GM23338 (cell line): ENCODE data around the gene XXYLT1. TPM values are rescaled to one million over a fixed set of nuclear protein-coding genes. Genes with fewer than 3 reads are reported as not detected.

Source experiments
- ATAC-seq: fragments of 200-7000 bp; cut with Tn5 transposase; 3 replicates; pipeline ENCODE4 v1.9.1; 2020
- DNase-seq: peaks from one replicate; pipeline ENCODE4 v3.0.0-alpha.2; 2015; ENCODE audit warnings: low spot score
- H2AFZ ChIP-seq: fragments of 200-600 bp; sonication (generic); 2 replicates; pipeline ENCODE4 v1.8.0; 2016; ENCODE audit warnings: antibody characterized with exemption, mild to moderate bottlenecking, moderate library complexity
- H3F3A ChIP-seq: fragments of 200-600 bp; sonication (generic); replicated peaks from 2 replicates; pipeline ENCODE4 v1.8.0; 2017; ENCODE audit warnings: antibody characterized with exemption, mixed run types, low read depth
- H3K27ac ChIP-seq: fragments of 200-600 bp; sonication (generic); 2 replicates; pipeline ENCODE4 v1.6.1; 2016; ENCODE audit warnings: low read depth
- H3K27me3 ChIP-seq: fragments of 200-600 bp; sonication (generic); 2 replicates; pipeline ENCODE4 v1.8.0; 2016; ENCODE audit warnings: mild to moderate bottlenecking, mixed run types, moderate library complexity; ENCODE audit not compliant: insufficient read depth
- H3K36me3 ChIP-seq: fragments of 200-600 bp; sonication (generic); 2 replicates; pipeline ENCODE4 v1.8.0; 2016; ENCODE audit warnings: mild to moderate bottlenecking; ENCODE audit not compliant: insufficient read depth
- H3K4me1 ChIP-seq: fragments of 200-600 bp; sonication (generic); 2 replicates; pipeline ENCODE4 v1.8.0; 2016; ENCODE audit warnings: mild to moderate bottlenecking, moderate library complexity; ENCODE audit not compliant: insufficient read depth
- H3K4me2 ChIP-seq: fragments of 200-600 bp; sonication (generic); 2 replicates; pipeline ENCODE4 v1.7.1; 2017; ENCODE audit warnings: mixed run types
- H3K4me3 ChIP-seq: fragments of 200-600 bp; sonication (generic); 2 replicates; pipeline ENCODE4 v1.6.1; 2016; ENCODE audit warnings: mixed run types
- H3K79me2 ChIP-seq: fragments of 200-600 bp; sonication (generic); replicated peaks from 2 replicates; pipeline ENCODE4 v1.8.0; 2017; ENCODE audit warnings: mild to moderate bottlenecking; ENCODE audit not compliant: insufficient read depth
- H3K9me2 ChIP-seq: fragments of 200-600 bp; sonication (generic); 2 replicates; pipeline ENCODE4 v1.8.0; 2017; ENCODE audit not compliant: insufficient read depth
- H4K20me1 ChIP-seq: fragments of 200-600 bp; sonication (generic); replicated peaks from 2 replicates; pipeline ENCODE4 v1.8.0; 2017; ENCODE audit warnings: mild to moderate bottlenecking; ENCODE audit not compliant: insufficient read depth
- H3K27ac Mint-ChIP-seq: 2 replicates; pipeline ENCODE4 v1.8.0; 2020; ENCODE audit warnings: inconsistent platforms, mild to moderate bottlenecking, moderate library complexity, mixed read lengths
- H3K27me3 Mint-ChIP-seq: 3 replicates; pipeline ENCODE4 v1.8.0; 2022; ENCODE audit warnings: low read depth, mild to moderate bottlenecking, moderate library complexity, mixed read lengths, inconsistent platforms; ENCODE audit not compliant: insufficient read depth, poor library complexity
- H3K36me3 Mint-ChIP-seq: 3 replicates; pipeline ENCODE4 v1.8.0; 2021; ENCODE audit warnings: low read depth, mild to moderate bottlenecking, inconsistent platforms, moderate library complexity, mixed read lengths
- H3K4me1 Mint-ChIP-seq: 3 replicates; pipeline ENCODE4 v1.8.0; 2020; ENCODE audit warnings: mild to moderate bottlenecking, inconsistent platforms, mixed read lengths
- H3K4me3 Mint-ChIP-seq: 3 replicates; pipeline ENCODE4 v1.8.0; 2021; ENCODE audit warnings: moderate library complexity, mild to moderate bottlenecking, inconsistent platforms, mixed read lengths
- H3K9me3 Mint-ChIP-seq: 3 replicates; pipeline ENCODE4 v1.8.0; 2020; ENCODE audit warnings: moderate library complexity, mild to moderate bottlenecking, inconsistent platforms, mixed read lengths
- CREB1 ChIP-seq: fragments of 250-450 bp; sonication (Bioruptor Pico); IDR thresholded peaks from 2 replicates; pipeline ENCODE4 v1.5.0; 2020; ENCODE audit warnings: low read depth, mild to moderate bottlenecking, moderate library complexity
- CTCF ChIP-seq, 2 experiments: fragments of 200-600 bp in 1 of 2; sonication (generic) in 1 of 2; conservative IDR thresholded peaks; 2 replicates each; pipeline versions ENCODE4 v1.5.1 to v1.6.1; 2016 to 2017; ENCODE audit warnings: antibody characterized with exemption in 2 of 2, low read depth in 2 of 2, mild to moderate bottlenecking in 2 of 2, moderate library complexity in 1 of 2
- ETS1 ChIP-seq: IDR thresholded peaks from 2 replicates; pipeline ENCODE4 v1.6.1; 2016; ENCODE audit warnings: antibody characterized with exemption
- EZH2 ChIP-seq: fragments of 200-600 bp; sonication (generic); IDR thresholded peaks from one replicate; pipeline ENCODE4 v1.8.0; 2017; ENCODE audit warnings: antibody characterized with exemption, mild to moderate bottlenecking, low read depth; ENCODE audit not compliant: unreplicated experiment
- EZH2phosphoT487 ChIP-seq: fragments of 200-600 bp; sonication (generic); IDR thresholded peaks from one replicate; pipeline ENCODE4 v1.8.1; 2018; ENCODE audit warnings: antibody characterized with exemption; ENCODE audit not compliant: unreplicated experiment
- JUNB ChIP-seq: IDR thresholded peaks from one replicate; pipeline ENCODE4 v1.6.1; 2016; ENCODE audit warnings: antibody characterized with exemption; ENCODE audit not compliant: unreplicated experiment
- NANOG ChIP-seq: IDR thresholded peaks from 2 replicates; pipeline ENCODE4 v1.6.1; 2016; ENCODE audit warnings: antibody characterized with exemption, borderline replicate concordance
- STAT1 ChIP-seq: IDR thresholded peaks from one replicate; pipeline ENCODE4 v1.6.1; 2016; ENCODE audit warnings: antibody characterized with exemption; ENCODE audit not compliant: unreplicated experiment
- ZNF114 ChIP-seq: fragments of 250-450 bp; sonication (Bioruptor Pico); IDR thresholded peaks from 2 replicates; pipeline ENCODE4 v1.5.0; 2020; ENCODE audit warnings: mild to moderate bottlenecking, moderate library complexity
- ZNF331 ChIP-seq: fragments of 250-450 bp; sonication (Bioruptor Pico); IDR thresholded peaks from 2 replicates; pipeline ENCODE4 v1.5.0; 2020; ENCODE audit warnings: low read depth, mild to moderate bottlenecking, moderate library complexity
- polyA plus RNA-seq: library from polyadenylated mRNA; unstranded; fragments of >200 nt; fragmentation: Nextera tagmentation; extraction: Ambion mirVana; gene quantifications from 2 replicates; pipeline ENCODE4 v1.2.1, GENCODE V29; 2016
- total RNA-seq: library from RNA; depleted of rRNA; stranded (reverse); fragments of >200 nt; shearing (Covaris generic); gene quantifications from 2 replicates; pipeline ENCODE4 v1.2.3, GENCODE V29; 2014
- TF ChIP-seq, protein P1 (sequence below): IDR thresholded peaks from one replicate; pipeline ENCODE4 v1.6.1; 2018; ENCODE audit warnings: antibody characterized with exemption; ENCODE audit not compliant: unreplicated experiment

XXYLT1 gene
- total and polyA plus RNA-seq, 2 experiments from 2014 or later: 13.5 to 34.8 TPM

DNA sequence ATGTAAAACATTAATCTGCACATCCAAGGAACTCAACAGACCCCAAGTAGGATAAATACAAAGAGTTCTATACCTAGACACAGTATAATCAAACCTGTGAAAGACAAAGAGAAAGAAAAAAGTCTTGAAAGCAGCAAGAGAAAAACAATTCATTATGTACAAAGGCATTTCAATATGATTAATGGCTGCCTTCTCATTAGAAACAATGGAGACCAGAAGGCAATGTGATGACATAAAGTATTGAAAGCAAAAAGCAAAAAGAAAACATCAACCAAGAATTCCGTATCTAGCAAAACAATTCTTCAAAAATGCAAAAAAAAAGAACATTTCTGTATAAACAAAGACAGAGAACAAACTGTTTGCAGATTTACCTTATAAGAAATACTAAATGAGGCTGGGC is 81.1 kb downstream of the XXYLT1 start (continued):
- TF ChIP-seq NANOG (no peak), ZNF114 (CRISPR knock-in tag) (no peak), ZNF331 (no peak), CTCF (conservative IDR thresholded peaks at IDR 0.05; ENCODE audit: low read depth in 2 of 2) (no peak), ETS1 (no peak), EZH2phosphoT487 (no peak), STAT1 (no peak), EZH2 (no peak), JUNB (no peak), CREB1 (CRISPR knock-in tag) (no peak)
- TF ChIP-seq, protein P1, sequence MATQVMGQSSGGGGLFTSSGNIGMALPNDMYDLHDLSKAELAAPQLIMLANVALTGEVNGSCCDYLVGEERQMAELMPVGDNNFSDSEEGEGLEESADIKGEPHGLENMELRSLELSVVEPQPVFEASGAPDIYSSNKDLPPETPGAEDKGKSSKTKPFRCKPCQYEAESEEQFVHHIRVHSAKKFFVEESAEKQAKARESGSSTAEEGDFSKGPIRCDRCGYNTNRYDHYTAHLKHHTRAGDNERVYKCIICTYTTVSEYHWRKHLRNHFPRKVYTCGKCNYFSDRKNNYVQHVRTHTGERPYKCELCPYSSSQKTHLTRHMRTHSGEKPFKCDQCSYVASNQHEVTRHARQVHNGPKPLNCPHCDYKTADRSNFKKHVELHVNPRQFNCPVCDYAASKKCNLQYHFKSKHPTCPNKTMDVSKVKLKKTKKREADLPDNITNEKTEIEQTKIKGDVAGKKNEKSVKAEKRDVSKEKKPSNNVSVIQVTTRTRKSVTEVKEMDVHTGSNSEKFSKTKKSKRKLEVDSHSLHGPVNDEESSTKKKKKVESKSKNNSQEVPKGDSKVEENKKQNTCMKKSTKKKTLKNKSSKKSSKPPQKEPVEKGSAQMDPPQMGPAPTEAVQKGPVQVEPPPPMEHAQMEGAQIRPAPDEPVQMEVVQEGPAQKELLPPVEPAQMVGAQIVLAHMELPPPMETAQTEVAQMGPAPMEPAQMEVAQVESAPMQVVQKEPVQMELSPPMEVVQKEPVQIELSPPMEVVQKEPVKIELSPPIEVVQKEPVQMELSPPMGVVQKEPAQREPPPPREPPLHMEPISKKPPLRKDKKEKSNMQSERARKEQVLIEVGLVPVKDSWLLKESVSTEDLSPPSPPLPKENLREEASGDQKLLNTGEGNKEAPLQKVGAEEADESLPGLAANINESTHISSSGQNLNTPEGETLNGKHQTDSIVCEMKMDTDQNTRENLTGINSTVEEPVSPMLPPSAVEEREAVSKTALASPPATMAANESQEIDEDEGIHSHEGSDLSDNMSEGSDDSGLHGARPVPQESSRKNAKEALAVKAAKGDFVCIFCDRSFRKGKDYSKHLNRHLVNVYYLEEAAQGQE: no peak

DNA sequence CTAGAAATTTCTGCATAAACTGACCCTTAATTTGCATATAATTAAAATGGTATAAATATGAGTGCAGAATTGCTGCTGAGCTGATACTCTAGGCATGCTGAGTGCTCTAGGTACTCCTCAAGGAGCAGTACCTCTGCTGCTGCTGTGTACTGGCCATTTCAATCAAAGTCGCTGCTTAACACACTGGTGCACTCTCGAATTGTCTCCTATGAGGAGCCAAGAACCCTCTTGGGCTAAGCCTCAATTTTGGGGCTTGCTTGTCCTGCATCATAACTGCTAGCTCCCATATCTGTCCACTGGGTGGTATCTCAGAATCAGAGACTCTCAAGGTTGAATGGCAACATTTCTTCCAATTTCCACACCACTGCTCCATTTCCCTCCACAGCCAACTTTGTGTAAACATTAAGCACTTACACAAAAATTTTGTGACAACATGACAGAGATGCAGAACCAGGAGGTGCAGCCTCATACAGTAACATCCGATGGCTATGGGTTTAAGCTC is 82.5 kb downstream of the XXYLT1 start:
- no peaks in the 10 kb centered on the region for H3K27me3 ChIP-seq
- H2AFZ ChIP-seq: no peak overlapping the region
- H4K20me1 ChIP-seq: no peaks in the 10 kb centered on the region; the same call in 1 of the 2 replicates
- H3K9me2 ChIP-seq: no peaks in the 10 kb centered on the region
- DNase-seq: no peak
- peak overlapping the region; percentile 17; the same call in 1 of the 2 replicates for H3K4me2 ChIP-seq
- H3K79me2 ChIP-seq: peaks cover 88% of the 10 kb centered on the region
- Mint-ChIP-seq H3K27ac (no peak overlapping the region), H3K36me3 (peaks cover 15% of the 10 kb centered on the region; the same call in 2 of the 3 replicates), H3K27me3 (peaks cover 4% of the 10 kb centered on the region), H3K4me1 (peaks cover 47% of the 10 kb centered on the region), H3K4me3 (no peak overlapping the region), H3K9me3 (peaks cover 12% of the 10 kb centered on the region)
- no peaks in the 10 kb centered on the region for H3F3A ChIP-seq
- peak; percentile 32 for ATAC-seq
- no peak overlapping the region for H3K27ac ChIP-seq
- H3K4me1 ChIP-seq: peaks cover 16% of the 10 kb centered on the region
- peaks cover 12% of the 10 kb centered on the region for H3K36me3 ChIP-seq
- no peak overlapping the region for H3K4me3 ChIP-seq
- TF ChIP-seq JUNB (no peak), EZH2phosphoT487 (no peak), ZNF331 (no peak)
- TF ChIP-seq, protein P1: no peak
